ENCODE measurements around the gene SF3B6. TPM values are rescaled to one million over a fixed set of nuclear protein-coding genes. Genes with fewer than 3 reads are reported as not detected.
A peak's percentile ranks its signal among the peaks of the same experiment; 100 is the strongest.

Gene SF3B6
- total and polyA plus RNA-seq, 9 of the 15 experiments (the other 6 are each of a cell fraction or from before 2014, with no cell fraction given), result 146 to 591 (median 295) TPM

DNA sequence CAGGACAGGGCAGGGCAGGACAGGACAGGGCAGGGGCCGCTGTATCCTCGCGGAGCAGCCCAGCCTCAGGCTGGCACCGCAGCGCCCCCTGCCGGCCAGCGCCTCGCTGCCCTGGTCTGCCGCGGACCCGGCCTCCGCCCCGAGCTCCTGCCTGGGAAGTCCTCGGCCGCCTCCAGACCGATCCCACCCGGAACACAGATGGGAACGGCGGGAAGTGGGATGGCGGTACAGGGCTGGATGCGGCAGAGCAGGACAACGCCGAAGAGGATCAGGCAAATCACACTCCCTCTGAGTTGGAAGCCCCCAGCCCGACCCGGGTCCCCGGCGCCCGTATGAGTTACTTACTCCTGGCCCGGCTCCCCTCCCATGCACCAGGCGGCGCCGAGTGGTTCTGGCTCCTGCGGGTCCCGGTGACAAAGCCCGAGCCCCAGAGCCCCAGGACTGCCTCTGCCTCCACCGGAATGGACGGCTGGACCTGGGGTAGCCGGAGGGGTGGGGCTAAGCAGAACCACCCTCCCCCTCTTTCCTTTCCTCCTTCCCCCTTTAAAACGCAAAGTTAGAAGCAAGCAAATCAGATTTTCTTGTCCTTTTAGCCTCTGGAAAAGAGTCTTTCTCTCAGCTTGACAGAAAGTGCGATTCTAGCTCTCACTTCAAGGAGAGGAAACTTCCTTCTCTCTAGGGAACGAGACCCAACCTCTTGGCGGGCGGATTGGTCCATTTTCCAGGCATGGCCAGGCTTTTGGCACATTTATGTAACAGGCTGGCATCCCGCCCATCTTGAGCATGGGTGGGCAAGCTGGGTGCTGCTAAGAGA lies 8.5 kb upstream of the SF3B6 start, which contains the start of gene TP53I3 (continued):
- TF ChIP-seq ZNF324 (CRISPR knock-in tag; IDR thresholded peaks at IDR 0.05), result no peak
- TF ChIP-seq CREB1 (IDR thresholded peaks at IDR 0.05), result no peak
- TF ChIP-seq CREB1 (CRISPR knock-in tag; IDR thresholded peaks at IDR 0.05), result peak; percentile 84
- no peak for TF ChIP-seq BRD4 (IDR thresholded peaks at IDR 0.05)
- TF ChIP-seq PHF20 (IDR thresholded peaks at IDR 0.05; ENCODE audit: partially characterized antibody), result peak; percentile 61
- no peak for TF ChIP-seq SMARCA5 (IDR thresholded peaks at IDR 0.05)
- TF ChIP-seq ZC3H11A (IDR thresholded peaks at IDR 0.05; ENCODE audit: low read depth, low read length), result no peak
- no peak for TF ChIP-seq ESRRB (CRISPR knock-in tag; IDR thresholded peaks at IDR 0.05; ENCODE audit: borderline replicate concordance)
- TF ChIP-seq, protein P1, sequence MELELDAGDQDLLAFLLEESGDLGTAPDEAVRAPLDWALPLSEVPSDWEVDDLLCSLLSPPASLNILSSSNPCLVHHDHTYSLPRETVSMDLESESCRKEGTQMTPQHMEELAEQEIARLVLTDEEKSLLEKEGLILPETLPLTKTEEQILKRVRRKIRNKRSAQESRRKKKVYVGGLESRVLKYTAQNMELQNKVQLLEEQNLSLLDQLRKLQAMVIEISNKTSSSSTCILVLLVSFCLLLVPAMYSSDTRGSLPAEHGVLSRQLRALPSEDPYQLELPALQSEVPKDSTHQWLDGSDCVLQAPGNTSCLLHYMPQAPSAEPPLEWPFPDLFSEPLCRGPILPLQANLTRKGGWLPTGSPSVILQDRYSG (tag; conservative IDR thresholded peaks at IDR 0.05; ENCODE audit: low read depth), result no peak
- no peak for TF ChIP-seq HNRNPUL1 (IDR thresholded peaks at IDR 0.05; ENCODE audit: low read length)
- peak; percentile 89 for TF ChIP-seq MTA3 (IDR thresholded peaks at IDR 0.05; ENCODE audit: borderline replicate concordance)
- TF ChIP-seq E2F3 (CRISPR knock-in tag; IDR thresholded peaks at IDR 0.05), result 0 out of 2 replicates have a peak, but pooled peaks have one; percentile 10
- no peak for TF ChIP-seq PHTF2 (CRISPR knock-in tag; IDR thresholded peaks at IDR 0.05)
- no peak for TF ChIP-seq SRSF7 (optimal IDR thresholded peaks at IDR 0.05; ENCODE audit: low read depth, low read length)
- TF ChIP-seq, protein P2, sequence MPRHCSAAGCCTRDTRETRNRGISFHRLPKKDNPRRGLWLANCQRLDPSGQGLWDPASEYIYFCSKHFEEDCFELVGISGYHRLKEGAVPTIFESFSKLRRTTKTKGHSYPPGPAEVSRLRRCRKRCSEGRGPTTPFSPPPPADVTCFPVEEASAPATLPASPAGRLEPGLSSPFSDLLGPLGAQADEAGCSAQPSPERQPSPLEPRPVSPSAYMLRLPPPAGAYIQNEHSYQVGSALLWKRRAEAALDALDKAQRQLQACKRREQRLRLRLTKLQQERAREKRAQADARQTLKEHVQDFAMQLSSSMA (CRISPR knock-in tag; IDR thresholded peaks at IDR 0.05), result no peak
- TF ChIP-seq, protein P3, sequence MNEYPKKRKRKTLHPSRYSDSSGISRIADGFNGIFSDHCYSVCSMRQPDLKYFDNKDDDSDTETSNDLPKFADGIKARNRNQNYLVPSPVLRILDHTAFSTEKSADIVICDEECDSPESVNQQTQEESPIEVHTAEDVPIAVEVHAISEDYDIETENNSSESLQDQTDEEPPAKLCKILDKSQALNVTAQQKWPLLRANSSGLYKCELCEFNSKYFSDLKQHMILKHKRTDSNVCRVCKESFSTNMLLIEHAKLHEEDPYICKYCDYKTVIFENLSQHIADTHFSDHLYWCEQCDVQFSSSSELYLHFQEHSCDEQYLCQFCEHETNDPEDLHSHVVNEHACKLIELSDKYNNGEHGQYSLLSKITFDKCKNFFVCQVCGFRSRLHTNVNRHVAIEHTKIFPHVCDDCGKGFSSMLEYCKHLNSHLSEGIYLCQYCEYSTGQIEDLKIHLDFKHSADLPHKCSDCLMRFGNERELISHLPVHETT (CRISPR knock-in tag; conservative IDR thresholded peaks at IDR 0.05 in 1 of 2, IDR thresholded peaks at IDR 0.05 in 1 of 2), result no peak
- peak; percentile 80 for TF ChIP-seq KAT2B (IDR thresholded peaks at IDR 0.05; ENCODE audit: low read depth, low read length)
- no peak for TF ChIP-seq MXI1 (IDR thresholded peaks at IDR 0.05; ENCODE audit: low read depth, low read length)
- TF ChIP-seq CBX2 (IDR thresholded peaks at IDR 0.05; ENCODE audit: insufficient read depth, low read length, poor library complexity, severe bottlenecking), result no peak
- no peak for TF ChIP-seq ZNF644 (tag; IDR thresholded peaks at IDR 0.05; ENCODE audit: low read depth)
- TF ChIP-seq, protein P4, sequence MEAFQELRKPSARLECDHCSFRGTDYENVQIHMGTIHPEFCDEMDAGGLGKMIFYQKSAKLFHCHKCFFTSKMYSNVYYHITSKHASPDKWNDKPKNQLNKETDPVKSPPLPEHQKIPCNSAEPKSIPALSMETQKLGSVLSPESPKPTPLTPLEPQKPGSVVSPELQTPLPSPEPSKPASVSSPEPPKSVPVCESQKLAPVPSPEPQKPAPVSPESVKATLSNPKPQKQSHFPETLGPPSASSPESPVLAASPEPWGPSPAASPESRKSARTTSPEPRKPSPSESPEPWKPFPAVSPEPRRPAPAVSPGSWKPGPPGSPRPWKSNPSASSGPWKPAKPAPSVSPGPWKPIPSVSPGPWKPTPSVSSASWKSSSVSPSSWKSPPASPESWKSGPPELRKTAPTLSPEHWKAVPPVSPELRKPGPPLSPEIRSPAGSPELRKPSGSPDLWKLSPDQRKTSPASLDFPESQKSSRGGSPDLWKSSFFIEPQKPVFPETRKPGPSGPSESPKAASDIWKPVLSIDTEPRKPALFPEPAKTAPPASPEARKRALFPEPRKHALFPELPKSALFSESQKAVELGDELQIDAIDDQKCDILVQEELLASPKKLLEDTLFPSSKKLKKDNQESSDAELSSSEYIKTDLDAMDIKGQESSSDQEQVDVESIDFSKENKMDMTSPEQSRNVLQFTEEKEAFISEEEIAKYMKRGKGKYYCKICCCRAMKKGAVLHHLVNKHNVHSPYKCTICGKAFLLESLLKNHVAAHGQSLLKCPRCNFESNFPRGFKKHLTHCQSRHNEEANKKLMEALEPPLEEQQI (IDR thresholded peaks at IDR 0.05), result peak; percentile 86
- TF ChIP-seq, protein P5, sequence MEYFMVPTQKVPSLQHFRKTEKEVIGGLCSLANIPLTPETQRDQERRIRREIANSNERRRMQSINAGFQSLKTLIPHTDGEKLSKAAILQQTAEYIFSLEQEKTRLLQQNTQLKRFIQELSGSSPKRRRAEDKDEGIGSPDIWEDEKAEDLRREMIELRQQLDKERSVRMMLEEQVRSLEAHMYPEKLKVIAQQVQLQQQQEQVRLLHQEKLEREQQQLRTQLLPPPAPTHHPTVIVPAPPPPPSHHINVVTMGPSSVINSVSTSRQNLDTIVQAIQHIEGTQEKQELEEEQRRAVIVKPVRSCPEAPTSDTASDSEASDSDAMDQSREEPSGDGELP (CRISPR knock-in tag; IDR thresholded peaks at IDR 0.05; ENCODE audit: borderline replicate concordance), result peak; percentile 78

Data from K562 (cell line).